Upper lobe of left lung (tissue), 6 donors: Measurements from ENCODE around the gene FOXJ1. TPM values are rescaled to one million over a fixed set of nuclear protein-coding genes. Genes with fewer than 3 reads are reported as not detected.
A peak's percentile ranks its signal among the peaks of the same experiment; 100 is the strongest.

Experiments used
- ATAC-seq, 2 donors: fragments of 200-7000 bp; cut with Tn5 transposase; one replicate each; pipeline ENCODE4 v1.9.1; 2022; ENCODE audit warnings: mild to moderate bottlenecking in 2 of 2, moderate library complexity in 2 of 2; ENCODE audit not compliant: low FRiP score in 2 of 2
- DNase-seq, 2 donors: peaks; one replicate each; pipeline ENCODE4 v3.0.0-alpha.2; 2019 to 2020
- H3K27ac ChIP-seq, 4 donors: fragments of 200-600 bp; sonication (generic); one replicate each; pipeline ENCODE4 v1.5.1; 2016 to 2019
- H3K27me3 ChIP-seq, 4 donors: fragments of 200-600 bp; sonication (generic); one replicate each; pipeline ENCODE4 v1.5.1; 2017 to 2019
- H3K36me3 ChIP-seq, 4 donors: fragments of 200-600 bp; sonication (generic); one replicate each; pipeline ENCODE4 v1.5.1; 2016 to 2019
- H3K4me1 ChIP-seq, 4 donors: fragments of 200-600 bp; sonication (generic); one replicate each; pipeline ENCODE4 v1.5.1; 2018 to 2019
- H3K4me3 ChIP-seq, 4 donors: fragments of 200-600 bp; sonication (generic); one replicate each; pipeline ENCODE4 v1.5.1; 2017 to 2019; ENCODE audit warnings: mild to moderate bottlenecking in 2 of 4, moderate library complexity in 1 of 4
- H3K9me3 ChIP-seq, 4 donors: fragments of 200-600 bp; sonication (generic); one replicate each; pipeline ENCODE4 v1.5.1; 2018 to 2019
- CTCF ChIP-seq, 6 experiments: fragments of 450-650 bp in 4 of 6; fragments of 200-600 bp in 2 of 6; sonication (generic) in 2 of 6; IDR thresholded peaks; one replicate each; pipeline ENCODE4 v1.5.1; 2016 to 2019; ENCODE audit warnings: antibody characterized with exemption in 6 of 6
- EP300 ChIP-seq, 4 donors: sonication (generic); formaldehyde crosslinking; IDR thresholded peaks; one replicate each; pipeline ENCODE4 v1.5.1; 2017; ENCODE audit warnings: antibody characterized with exemption in 4 of 4, control low read depth in 2 of 4
- POLR2A ChIP-seq, 4 donors: fragments of 450-650 bp; IDR thresholded peaks; one replicate each; pipeline ENCODE4 v1.5.1; 2016 to 2017; ENCODE audit warnings: antibody characterized with exemption in 4 of 4, mild to moderate bottlenecking in 2 of 4
- POLR2AphosphoS5 ChIP-seq, 2 donors: sonication (generic); formaldehyde crosslinking; IDR thresholded peaks; one replicate each; pipeline ENCODE4 v1.5.1; 2017; ENCODE audit warnings: antibody characterized with exemption in 2 of 2
- WGBS, 2 donors: methylation state at CpG; one replicate each; pipeline ENCODE4 v1.1.5; 2017 to 2018; 5-methylcytosine and 5-hydroxymethylcytosine counted together
- total RNA-seq, 6 donors: library from RNA; depleted of rRNA in 4 of 6; stranded (reverse); fragments of >200 nt in 4 of 6; gene quantifications; one replicate each; pipeline versions ENCODE4 v1.1.0 to v1.2.1, GENCODE V29; 2016 to 2021
- donor health status: DM: no; HTN: no; CAD: no; lungs with moderate emphysema.
- donor health status: DM: no; HTN: yes; CAD: no; lungs with severe emphysema.

Gene FOXJ1
- total RNA-seq, 6 donors from 2014 or later = 3.3 to 86.6 (median 32.2) TPM

- ATAC-seq = peak in 1 of 2 donors; percentile 3
- peaks cover 16 to 28% (median 21%) of the 10 kb centered on the region in 4 donors for H3K4me1 ChIP-seq
- peak overlapping the region; percentile 73 to 91 (median 87) for H3K27ac ChIP-seq
Observed at GRCh38 chr17:76102944-76103273, 38.1 kb downstream of the FOXJ1 start.

GRCh38 chr17:76097716-76098295 lies 43.2 kb downstream of the FOXJ1 start:
- no peaks in the 10 kb centered on the region for H3K9me3 ChIP-seq
- no peaks in the 10 kb centered on the region for H3K27me3 ChIP-seq
- H3K4me1 ChIP-seq = peaks cover 8 to 17% (median 13%) of the 10 kb centered on the region in 4 donors
- TF ChIP-seq POLR2AphosphoS5 (IDR thresholded peaks at IDR 0.05) (no peak), EP300 (IDR thresholded peaks at IDR 0.05) (no peak), POLR2A (IDR thresholded peaks at IDR 0.05) (no peak), CTCF (IDR thresholded peaks at IDR 0.05) (no peak)
- peaks cover 24 to 87% (median 67%) of the 10 kb centered on the region in 4 donors for H3K36me3 ChIP-seq
- ATAC-seq (no peak), DNase-seq (no peak)
- no peak overlapping the region for H3K27ac ChIP-seq
- no peak overlapping the region for H3K4me3 ChIP-seq
- 89 to 95% methylated on average over 19 of the region's 19 CpGs for WGBS, 2 donors

More at GRCh38 chr17:76102944-76103273, 38.1 kb downstream of the FOXJ1 start:
- peak overlapping the region; percentile 75 to 93 (median 87) for H3K4me3 ChIP-seq
- H3K9me3 ChIP-seq = no peaks in the 10 kb centered on the region
- no peak for TF ChIP-seq EP300 (IDR thresholded peaks at IDR 0.05)
- TF ChIP-seq CTCF (IDR thresholded peaks at IDR 0.05) = no peak
- no peak for TF ChIP-seq POLR2A (IDR thresholded peaks at IDR 0.05)
- 0% methylated on average over 4 of the region's 4 CpGs for WGBS, 2 donors
- no peaks in the 10 kb centered on the region for H3K27me3 ChIP-seq
- peaks cover 5 to 36% (median 24%) of the 10 kb centered on the region in 4 donors for H3K36me3 ChIP-seq
- no peak for DNase-seq

GRCh38 chr17:76095943-76096342 lies 45.1 kb downstream of the FOXJ1 start:
- Histone ChIP-seq H3K36me3 (peaks cover 24 to 94% (median 71%) of the 10 kb centered on the region in 4 donors), H3K4me3 (no peak overlapping the region), H3K27ac (no peak overlapping the region), H3K9me3 (no peaks in the 10 kb centered on the region), H3K4me1 (no peaks in the 10 kb centered on the region), H3K27me3 (no peaks in the 10 kb centered on the region)
- DNase-seq (no peak), ATAC-seq (no peak)
- TF ChIP-seq POLR2AphosphoS5 (IDR thresholded peaks at IDR 0.05) (no peak), POLR2A (IDR thresholded peaks at IDR 0.05) (no peak), CTCF (IDR thresholded peaks at IDR 0.05) (no peak), EP300 (IDR thresholded peaks at IDR 0.05) (no peak)
- WGBS, 2 donors = 86 to 92% methylated on average over 13 of the region's 13 CpGs

GRCh38 chr17:76094046-76094445 lies 47.0 kb downstream of the FOXJ1 start:
- H3K4me3 ChIP-seq = no peak overlapping the region
- ATAC-seq (no peak), DNase-seq (no peak)
- peaks cover 26 to 94% (median 80%) of the 10 kb centered on the region in 4 donors for H3K36me3 ChIP-seq
- TF ChIP-seq POLR2AphosphoS5 (IDR thresholded peaks at IDR 0.05) = no peak
- no peak for TF ChIP-seq EP300 (IDR thresholded peaks at IDR 0.05)
- no peak for TF ChIP-seq CTCF (IDR thresholded peaks at IDR 0.05)
- TF ChIP-seq POLR2A (IDR thresholded peaks at IDR 0.05) = no peak
- H3K9me3 ChIP-seq = no peaks in the 10 kb centered on the region
- WGBS, 2 donors = 85 to 90% methylated on average over 3 to 11 of the region's 11 CpGs
- H3K27me3 ChIP-seq = no peaks in the 10 kb centered on the region
- H3K27ac ChIP-seq = no peak overlapping the region
- H3K4me1 ChIP-seq = no peaks in the 10 kb centered on the region
